Keratinocyte (primary cell): ENCODE measurements around the gene SMAD3.

ENCODE experiments used
- EZH2 ChIP-seq: IDR thresholded peaks from one replicate; pipeline ENCODE4 v1.6.1; 2012; ENCODE audit warnings: inconsistent platforms, mild to moderate bottlenecking, low read length, moderate library complexity
- TF ChIP-seq, protein P1 (sequence below), 3 experiments: IDR thresholded peaks in 1 of 3; conservative IDR thresholded peaks in 1 of 3; optimal IDR thresholded peaks in 1 of 3; 2 replicates in 2 of 3; 3 replicates in 1 of 3; pipeline versions ENCODE3 to v1.5.1; 2011; ENCODE audit warnings: low read length in 3 of 3, mild to moderate bottlenecking in 3 of 3, moderate library complexity in 2 of 3, control low read depth in 1 of 3, inconsistent platforms in 1 of 3; ENCODE audit not compliant: insufficient read depth in 2 of 3; ENCODE audit errors: extremely low read depth in 1 of 3

DNA sequence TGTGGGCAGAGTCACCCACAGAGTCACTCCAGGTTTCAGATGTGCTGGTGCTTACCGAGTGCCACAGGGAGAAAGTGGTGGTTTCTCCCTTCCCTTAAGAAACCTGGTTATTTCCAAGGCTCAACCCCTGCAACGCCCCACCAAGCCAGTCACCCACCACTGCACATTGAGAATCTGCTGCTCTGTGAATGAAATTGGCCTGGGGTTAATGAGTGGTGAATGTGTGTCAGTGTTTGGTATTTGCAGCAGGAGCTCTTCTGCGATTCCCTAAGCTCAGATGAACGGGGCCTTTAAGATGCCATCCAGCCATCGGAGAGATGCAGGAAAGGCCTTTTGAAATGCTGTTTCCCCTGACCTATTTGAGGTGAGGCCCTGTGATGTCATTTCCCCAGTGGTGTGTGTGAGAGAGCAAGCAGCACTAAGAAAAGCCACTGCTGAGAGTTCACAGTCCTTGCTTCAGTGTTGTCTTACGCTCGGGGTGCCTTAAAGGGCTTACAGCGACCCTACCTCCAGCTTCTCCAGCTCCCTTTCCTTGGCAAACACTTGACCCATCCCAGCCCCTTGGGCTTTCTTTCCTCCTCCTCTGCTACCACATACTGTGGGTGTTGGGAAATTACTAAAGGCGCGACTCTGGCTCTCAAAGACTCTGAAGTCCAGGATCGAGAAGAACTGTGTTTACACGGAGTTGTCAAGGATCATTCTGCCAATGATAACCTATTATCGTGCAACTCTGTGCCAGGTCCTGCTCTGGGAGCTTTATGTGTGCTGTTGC, 68.9 kb downstream of the SMAD3 start:
- TF ChIP-seq, protein P1, sequence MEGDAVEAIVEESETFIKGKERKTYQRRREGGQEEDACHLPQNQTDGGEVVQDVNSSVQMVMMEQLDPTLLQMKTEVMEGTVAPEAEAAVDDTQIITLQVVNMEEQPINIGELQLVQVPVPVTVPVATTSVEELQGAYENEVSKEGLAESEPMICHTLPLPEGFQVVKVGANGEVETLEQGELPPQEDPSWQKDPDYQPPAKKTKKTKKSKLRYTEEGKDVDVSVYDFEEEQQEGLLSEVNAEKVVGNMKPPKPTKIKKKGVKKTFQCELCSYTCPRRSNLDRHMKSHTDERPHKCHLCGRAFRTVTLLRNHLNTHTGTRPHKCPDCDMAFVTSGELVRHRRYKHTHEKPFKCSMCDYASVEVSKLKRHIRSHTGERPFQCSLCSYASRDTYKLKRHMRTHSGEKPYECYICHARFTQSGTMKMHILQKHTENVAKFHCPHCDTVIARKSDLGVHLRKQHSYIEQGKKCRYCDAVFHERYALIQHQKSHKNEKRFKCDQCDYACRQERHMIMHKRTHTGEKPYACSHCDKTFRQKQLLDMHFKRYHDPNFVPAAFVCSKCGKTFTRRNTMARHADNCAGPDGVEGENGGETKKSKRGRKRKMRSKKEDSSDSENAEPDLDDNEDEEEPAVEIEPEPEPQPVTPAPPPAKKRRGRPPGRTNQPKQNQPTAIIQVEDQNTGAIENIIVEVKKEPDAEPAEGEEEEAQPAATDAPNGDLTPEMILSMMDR (optimal IDR thresholded peaks at IDR 0.05 in 1 of 3, IDR thresholded peaks at IDR 0.05 in 1 of 3, conservative IDR thresholded peaks at IDR 0.05 in 1 of 3; ENCODE audit: extremely low read depth in 1 of 3, insufficient read depth in 2 of 3, low read length in 3 of 3): no peak
- TF ChIP-seq EZH2: no peak
